ENCODE data around the gene JAZF1.

- TF ChIP-seq CTCF (IDR thresholded peaks at IDR 0.05) (no peak), POLR2A (IDR thresholded peaks at IDR 0.05) (no peak)
These were observed 334.2 kb downstream of the JAZF1 start for GRCh38 chr7:27846388-27846787.
